Ovary (tissue), 3 donors: Measurements from ENCODE around the gene LMO4.

Source experiments
- POLR2A ChIP-seq: fragments of 450-650 bp; IDR thresholded peaks from one replicate; pipeline ENCODE4 v1.6.1; 2017; ENCODE audit warnings: antibody characterized with exemption, mild to moderate bottlenecking, moderate library complexity
- TF ChIP-seq, protein P1 (sequence below), 3 donors: fragments of 450-650 bp in 2 of 3; fragments of 200-600 bp in 1 of 3; IDR thresholded peaks; one replicate each; pipeline versions ENCODE4 v1.5.1 to v1.8.0; 2016 to 2022; ENCODE audit warnings: antibody characterized with exemption in 3 of 3, mild to moderate bottlenecking in 1 of 3
- donor health status: DM: no; HTN: no; CAD: no.

DNA sequence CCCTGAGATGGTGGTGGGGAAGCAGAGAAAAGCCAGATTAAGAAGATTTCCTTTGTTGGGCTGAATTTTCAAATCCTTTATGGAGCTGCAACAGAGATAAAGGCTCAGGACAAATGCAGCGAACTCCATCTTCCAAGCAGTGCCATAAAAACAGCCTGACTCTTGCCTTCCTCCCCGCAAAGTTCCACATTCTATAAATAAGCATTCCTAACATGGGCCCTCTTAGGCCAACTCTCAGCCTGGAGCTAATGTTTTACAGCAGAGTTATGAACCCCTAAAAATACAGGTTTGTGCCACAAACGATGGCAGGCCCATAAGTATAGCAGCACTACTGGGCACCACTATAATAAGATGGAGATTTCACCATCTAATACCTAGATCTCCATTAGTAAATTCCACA lies 27.2 kb downstream of the LMO4 start:
- TF ChIP-seq POLR2A, result no peak
- TF ChIP-seq, protein P1, sequence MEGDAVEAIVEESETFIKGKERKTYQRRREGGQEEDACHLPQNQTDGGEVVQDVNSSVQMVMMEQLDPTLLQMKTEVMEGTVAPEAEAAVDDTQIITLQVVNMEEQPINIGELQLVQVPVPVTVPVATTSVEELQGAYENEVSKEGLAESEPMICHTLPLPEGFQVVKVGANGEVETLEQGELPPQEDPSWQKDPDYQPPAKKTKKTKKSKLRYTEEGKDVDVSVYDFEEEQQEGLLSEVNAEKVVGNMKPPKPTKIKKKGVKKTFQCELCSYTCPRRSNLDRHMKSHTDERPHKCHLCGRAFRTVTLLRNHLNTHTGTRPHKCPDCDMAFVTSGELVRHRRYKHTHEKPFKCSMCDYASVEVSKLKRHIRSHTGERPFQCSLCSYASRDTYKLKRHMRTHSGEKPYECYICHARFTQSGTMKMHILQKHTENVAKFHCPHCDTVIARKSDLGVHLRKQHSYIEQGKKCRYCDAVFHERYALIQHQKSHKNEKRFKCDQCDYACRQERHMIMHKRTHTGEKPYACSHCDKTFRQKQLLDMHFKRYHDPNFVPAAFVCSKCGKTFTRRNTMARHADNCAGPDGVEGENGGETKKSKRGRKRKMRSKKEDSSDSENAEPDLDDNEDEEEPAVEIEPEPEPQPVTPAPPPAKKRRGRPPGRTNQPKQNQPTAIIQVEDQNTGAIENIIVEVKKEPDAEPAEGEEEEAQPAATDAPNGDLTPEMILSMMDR (IDR thresholded peaks at IDR 0.05), result no peak
